D721Med (cell line): ENCODE measurements around the gene SLC25A18.
"Not testable (repeated sequence)": the region's sequence is repeated elsewhere in the genome, so short reads cannot be mapped to it uniquely, and the experiment has no call there.

Experiments
- DNase-seq: peaks from one replicate; pipeline ENCODE4 v3.0.0; 2011; ENCODE audit warnings: low spot score; ENCODE audit not compliant: insufficient read length
- FAIRE-seq: peaks from 2 replicates; lab custom pipeline; 2011; peaks lifted over from hg19 to GRCh38; lab: Jason Lieb, UNC
- TF ChIP-seq, protein P1 (sequence below): IDR thresholded peaks from 2 replicates; pipeline ENCODE4 v1.5.1; 2012; ENCODE audit warnings: mild to moderate bottlenecking, control low read depth; ENCODE audit not compliant: insufficient read depth; ENCODE audit errors: missing control alignments

SLC25A18 gene

DNA sequence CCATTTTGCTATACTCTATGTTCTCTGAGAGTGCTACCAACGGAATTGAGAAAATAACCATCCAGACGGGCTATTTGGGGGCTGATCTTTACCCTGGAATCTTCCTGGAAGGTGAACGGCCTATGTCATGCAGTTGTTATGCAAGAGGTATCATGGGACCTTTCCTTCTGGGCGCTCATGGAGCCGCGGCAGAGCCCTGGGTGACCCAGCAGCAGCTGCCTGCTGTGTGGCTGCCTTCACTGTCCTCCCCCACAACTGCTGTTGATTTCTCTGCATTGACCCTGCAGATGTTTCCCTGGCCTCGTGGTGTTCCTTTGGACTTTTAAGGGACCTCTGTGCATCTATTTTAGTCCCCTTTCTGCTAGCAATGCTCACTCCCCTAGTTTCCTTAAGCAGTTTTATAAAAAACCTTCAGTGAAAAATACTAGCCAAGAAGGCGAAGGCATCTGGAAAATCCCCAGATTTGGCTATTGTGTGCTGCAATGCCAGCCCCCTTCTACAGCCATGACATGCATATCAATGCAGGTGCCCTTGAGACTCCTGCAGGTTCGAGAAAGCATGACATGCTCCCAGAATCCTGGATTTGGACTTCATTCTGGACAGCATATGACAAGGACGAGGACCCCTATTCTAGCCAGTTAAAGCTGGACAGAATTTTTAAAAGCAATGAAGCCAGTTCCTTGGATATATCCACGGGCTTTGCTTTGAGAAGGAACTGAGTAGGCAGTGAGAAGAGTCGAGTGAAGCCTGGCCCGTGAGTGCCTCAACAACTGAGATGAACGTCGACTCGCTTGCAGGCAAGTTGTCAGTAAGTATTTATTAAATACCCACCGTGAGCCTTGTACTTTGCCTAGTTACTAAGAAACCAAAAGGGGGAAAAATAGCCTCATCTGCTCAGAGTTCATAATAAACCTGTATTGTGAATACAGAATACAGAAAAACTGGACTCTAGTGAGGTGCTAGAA, at the start of gene SLC25A18:
TSS of gene SLC25A18 (plus strand) at position 593 of the 965 bp plus-strand sequence. CDS start 16,447 bp downstream, outside the sequence.
- TF ChIP-seq, protein P1, sequence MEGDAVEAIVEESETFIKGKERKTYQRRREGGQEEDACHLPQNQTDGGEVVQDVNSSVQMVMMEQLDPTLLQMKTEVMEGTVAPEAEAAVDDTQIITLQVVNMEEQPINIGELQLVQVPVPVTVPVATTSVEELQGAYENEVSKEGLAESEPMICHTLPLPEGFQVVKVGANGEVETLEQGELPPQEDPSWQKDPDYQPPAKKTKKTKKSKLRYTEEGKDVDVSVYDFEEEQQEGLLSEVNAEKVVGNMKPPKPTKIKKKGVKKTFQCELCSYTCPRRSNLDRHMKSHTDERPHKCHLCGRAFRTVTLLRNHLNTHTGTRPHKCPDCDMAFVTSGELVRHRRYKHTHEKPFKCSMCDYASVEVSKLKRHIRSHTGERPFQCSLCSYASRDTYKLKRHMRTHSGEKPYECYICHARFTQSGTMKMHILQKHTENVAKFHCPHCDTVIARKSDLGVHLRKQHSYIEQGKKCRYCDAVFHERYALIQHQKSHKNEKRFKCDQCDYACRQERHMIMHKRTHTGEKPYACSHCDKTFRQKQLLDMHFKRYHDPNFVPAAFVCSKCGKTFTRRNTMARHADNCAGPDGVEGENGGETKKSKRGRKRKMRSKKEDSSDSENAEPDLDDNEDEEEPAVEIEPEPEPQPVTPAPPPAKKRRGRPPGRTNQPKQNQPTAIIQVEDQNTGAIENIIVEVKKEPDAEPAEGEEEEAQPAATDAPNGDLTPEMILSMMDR: no peak
- DNase-seq: no peak
- no peak for FAIRE-seq

GRCh38 chr22:17513612-17514011, 49.7 kb upstream of the SLC25A18 start:
- no peak for DNase-seq
- TF ChIP-seq, protein P1: no peak
- FAIRE-seq: no peak

DNA sequence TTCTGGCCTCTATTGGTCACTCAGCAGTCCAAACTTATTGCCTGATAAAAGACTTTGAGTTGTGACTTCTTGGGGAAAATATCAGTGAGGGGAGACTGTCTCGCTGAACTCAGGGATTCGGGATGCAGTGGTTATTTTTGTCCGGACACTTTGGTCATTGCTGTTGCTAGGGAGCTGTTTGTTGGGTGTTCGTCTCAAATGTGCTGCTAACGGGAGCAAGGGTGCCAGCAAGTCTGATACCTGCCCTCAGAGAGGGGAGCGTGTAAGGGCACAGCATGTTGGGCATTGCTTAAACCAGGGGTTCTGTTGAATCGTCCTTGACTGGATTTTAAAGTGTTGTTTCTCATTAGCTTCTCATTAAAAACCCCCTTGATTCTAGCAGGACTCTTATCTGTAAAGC, 49.2 kb upstream of the SLC25A18 start:
- DNase-seq (no peak), FAIRE-seq (no peak)
- TF ChIP-seq, protein P1: no peak

DNA sequence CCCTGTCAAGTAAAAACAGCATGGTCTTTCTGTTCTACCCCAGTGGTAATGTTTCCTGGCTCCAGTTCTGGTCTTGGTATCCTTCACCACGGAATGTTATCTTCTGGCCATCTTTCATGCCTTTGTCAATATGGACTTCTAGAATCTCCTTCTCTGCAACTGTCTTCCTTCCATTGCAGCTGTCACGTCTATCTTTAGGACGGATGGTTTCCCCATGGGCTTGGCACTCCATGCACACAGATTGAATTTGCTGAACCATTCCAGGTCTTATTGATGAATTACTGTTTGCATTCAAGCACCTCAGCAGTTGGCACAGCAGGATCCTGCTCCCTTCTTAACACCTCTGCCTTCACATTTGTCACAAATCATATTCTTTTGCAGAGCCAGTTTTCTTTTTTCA, 44.9 kb upstream of the SLC25A18 start:
- TF ChIP-seq, protein P1: no peak
- no peak for FAIRE-seq
- DNase-seq: no peak

- not testable (repeated sequence) for FAIRE-seq, DNase-seq
These were observed 41.3 kb upstream of the SLC25A18 start for GRCh38 chr22:17521971-17522370.

DNA sequence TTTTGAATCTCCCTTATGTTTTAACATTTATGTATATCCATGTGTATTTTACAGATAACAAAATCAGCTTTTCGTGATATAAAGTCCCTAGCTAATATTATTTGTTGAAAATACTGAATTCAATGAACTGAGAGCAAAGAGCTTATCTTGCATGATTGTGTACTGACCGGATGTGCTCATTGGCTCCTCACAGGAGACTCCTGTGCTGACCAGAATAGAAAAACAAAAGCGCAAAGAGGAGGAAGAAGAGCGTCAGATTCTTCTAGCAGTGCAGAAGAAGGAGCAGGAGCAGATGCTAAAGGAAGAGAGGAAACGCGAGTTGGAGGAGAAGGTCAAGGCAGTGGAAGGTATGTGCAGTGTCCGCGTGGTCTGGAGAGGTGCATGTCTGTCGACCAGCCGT, 39.4 kb upstream of the SLC25A18 start:
- TF ChIP-seq, protein P1: no peak
- FAIRE-seq: no peak
- DNase-seq: no peak

DNA sequence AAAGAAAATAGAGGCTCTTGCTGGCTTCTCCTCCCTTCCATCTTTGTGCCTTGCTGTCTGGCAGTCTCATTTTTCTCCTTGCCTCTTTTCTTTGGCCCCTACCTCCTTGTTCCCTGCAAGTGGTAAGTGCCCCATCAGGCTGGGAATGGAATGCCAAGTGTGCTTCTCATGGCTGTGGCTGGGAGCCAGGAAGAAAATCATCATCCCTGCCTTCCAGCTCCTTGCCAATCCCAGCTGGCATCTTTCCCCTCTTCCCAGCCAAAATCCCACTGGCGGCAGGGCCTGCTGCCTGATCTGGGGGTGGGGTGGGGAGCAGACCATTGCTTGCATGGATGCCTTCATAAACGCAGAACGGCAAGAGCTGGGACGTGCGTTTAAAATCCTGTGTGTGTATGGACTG, 27.0 kb upstream of the SLC25A18 start:
- TF ChIP-seq, protein P1: no peak
- FAIRE-seq (no peak), DNase-seq (no peak)
